ENCODE results near the gene CFAP54. TPM values are rescaled to one million over a fixed set of nuclear protein-coding genes. Genes with fewer than 3 reads are reported as not detected.

The CFAP54 gene
- total RNA-seq, 4 donors from 2014 or later = 0.16 TPM; not detected in 3

GRCh38 chr12:96698521-96698920, 209.1 kb downstream of the CFAP54 start:
- no peaks in the 10 kb centered on the region for H3K9me3 ChIP-seq
- H3K27me3 ChIP-seq = no peaks in the 10 kb centered on the region
- H3K36me3 ChIP-seq = no peaks in the 10 kb centered on the region
- WGBS = 83% methylated on average over 5 of the region's 5 CpGs
- H3K4me1 ChIP-seq = no peaks in the 10 kb centered on the region
- no peak for DNase-seq (ENCODE audit: low spot score in 2 of 2)
- H3K27ac ChIP-seq = no peak overlapping the region
- H3K4me3 ChIP-seq = no peak overlapping the region
- TF ChIP-seq POLR2AphosphoS5 (IDR thresholded peaks at IDR 0.05) = no peak
- TF ChIP-seq CTCF (IDR thresholded peaks at IDR 0.05) = no peak
- no peak for TF ChIP-seq POLR2A (IDR thresholded peaks at IDR 0.05)
- TF ChIP-seq EP300 (IDR thresholded peaks at IDR 0.05) = no peak

GRCh38 chr12:96698965-96699364, 209.6 kb downstream of the CFAP54 start:
- 92% methylated on average over 8 of the region's 8 CpGs for WGBS
- Histone ChIP-seq H3K4me3 (no peak overlapping the region), H3K4me1 (no peaks in the 10 kb centered on the region), H3K9me3 (no peaks in the 10 kb centered on the region), H3K27me3 (no peaks in the 10 kb centered on the region), H3K27ac (no peak overlapping the region), H3K36me3 (no peaks in the 10 kb centered on the region)
- TF ChIP-seq POLR2AphosphoS5 (IDR thresholded peaks at IDR 0.05) (no peak), EP300 (IDR thresholded peaks at IDR 0.05) (no peak), POLR2A (IDR thresholded peaks at IDR 0.05) (no peak), CTCF (IDR thresholded peaks at IDR 0.05) (no peak)
- no peak for DNase-seq (ENCODE audit: low spot score in 2 of 2)

GRCh38 chr12:96701856-96702255, 212.5 kb downstream of the CFAP54 start:
- TF ChIP-seq CTCF (IDR thresholded peaks at IDR 0.05) (no peak), EP300 (IDR thresholded peaks at IDR 0.05) (no peak), POLR2A (IDR thresholded peaks at IDR 0.05) (no peak), POLR2AphosphoS5 (IDR thresholded peaks at IDR 0.05) (no peak)
- WGBS = 80% methylated on average over 6 of the region's 6 CpGs
- no peaks in the 10 kb centered on the region for H3K9me3 ChIP-seq
- no peaks in the 10 kb centered on the region for H3K27me3 ChIP-seq
- DNase-seq (ENCODE audit: low spot score in 2 of 2) = no peak
- H3K4me3 ChIP-seq = no peak overlapping the region
- H3K36me3 ChIP-seq = no peaks in the 10 kb centered on the region
- H3K27ac ChIP-seq = no peak overlapping the region
- H3K4me1 ChIP-seq = no peaks in the 10 kb centered on the region

GRCh38 chr12:96710127-96710745, 220.9 kb downstream of the CFAP54 start:
- Histone ChIP-seq H3K4me1 (no peaks in the 10 kb centered on the region), H3K9me3 (no peaks in the 10 kb centered on the region), H3K27me3 (no peaks in the 10 kb centered on the region), H3K27ac (no peak overlapping the region), H3K4me3 (no peak overlapping the region), H3K36me3 (no peaks in the 10 kb centered on the region)
- no peak for DNase-seq (ENCODE audit: low spot score in 2 of 2)
- WGBS = 59% methylated on average over 2 of the region's 2 CpGs
- no peak for TF ChIP-seq POLR2AphosphoS5 (IDR thresholded peaks at IDR 0.05)

- Histone ChIP-seq H3K27ac (no peak overlapping the region), H3K4me1 (no peaks in the 10 kb centered on the region), H3K27me3 (no peaks in the 10 kb centered on the region), H3K4me3 (no peak overlapping the region), H3K9me3 (no peaks in the 10 kb centered on the region), H3K36me3 (no peaks in the 10 kb centered on the region)
- TF ChIP-seq POLR2A (IDR thresholded peaks at IDR 0.05) (no peak), POLR2AphosphoS5 (IDR thresholded peaks at IDR 0.05) (no peak), CTCF (IDR thresholded peaks at IDR 0.05) (no peak), EP300 (IDR thresholded peaks at IDR 0.05) (no peak)
- DNase-seq (ENCODE audit: low spot score in 2 of 2) = no peak
These were observed 222.0 kb downstream of the CFAP54 start for GRCh38 chr12:96711364-96711763.

- H3K4me3 ChIP-seq = no peak overlapping the region
- 84% methylated on average over 3 of the region's 3 CpGs for whole genome bisulfite sequencing
- no peak for DNase-seq (ENCODE audit: low spot score in 2 of 2)
- TF ChIP-seq POLR2AphosphoS5 (IDR thresholded peaks at IDR 0.05) (no peak), CTCF (IDR thresholded peaks at IDR 0.05) (no peak), EP300 (IDR thresholded peaks at IDR 0.05) (no peak), POLR2A (IDR thresholded peaks at IDR 0.05) (no peak)
- H3K36me3 ChIP-seq = no peaks in the 10 kb centered on the region
- H3K9me3 ChIP-seq = no peaks in the 10 kb centered on the region
- no peaks in the 10 kb centered on the region for H3K27me3 ChIP-seq
- no peak overlapping the region for H3K27ac ChIP-seq
- H3K4me1 ChIP-seq = no peaks in the 10 kb centered on the region
These were observed 224.8 kb downstream of the CFAP54 start for GRCh38 chr12:96714199-96714598.

Data from suprapubic skin (tissue), 4 donors.